Hepatocyte (in vitro differentiated cells): Measurements from ENCODE around the gene WDR70. TPM values are rescaled to one million over a fixed set of nuclear protein-coding genes. Genes with fewer than 3 reads are reported as not detected.

Experiments used
- DNase-seq: peaks from one replicate; pipeline ENCODE4 v3.0.0-alpha.2; 2016; ENCODE audit warnings: low spot score
- H2AFZ ChIP-seq: fragments of 200-600 bp; sonication (generic); 2 replicates; pipeline ENCODE4 v1.6.0; 2016; ENCODE audit warnings: antibody characterized with exemption, mild to moderate bottlenecking
- H3K27ac ChIP-seq: fragments of 200-600 bp; sonication (generic); 2 replicates; pipeline ENCODE4 v1.5.1; 2016; ENCODE audit warnings: mild to moderate bottlenecking
- H3K27me3 ChIP-seq: fragments of 200-600 bp; sonication (generic); 2 replicates; pipeline ENCODE4 v1.6.1; 2016
- H3K36me3 ChIP-seq: fragments of 200-600 bp; sonication (generic); replicated peaks from 2 replicates; pipeline ENCODE4 v1.5.1; 2016; ENCODE audit warnings: low read depth; ENCODE audit not compliant: insufficient read depth
- H3K4me1 ChIP-seq: fragments of 200-600 bp; sonication (generic); 2 replicates; pipeline ENCODE4 v1.5.1; 2016; ENCODE audit warnings: mild to moderate bottlenecking, moderate library complexity; ENCODE audit not compliant: insufficient read depth
- H3K4me2 ChIP-seq: fragments of 200-600 bp; sonication (generic); 2 replicates; pipeline ENCODE4 v1.6.0; 2016
- H3K4me3 ChIP-seq: fragments of 200-600 bp; sonication (generic); 2 replicates; pipeline ENCODE4 v1.5.1; 2016; ENCODE audit warnings: mild to moderate bottlenecking
- H3K79me2 ChIP-seq: fragments of 200-600 bp; sonication (generic); 2 replicates; pipeline ENCODE4 v1.6.0; 2017; ENCODE audit warnings: mild to moderate bottlenecking
- H3K9me2 ChIP-seq: fragments of 200-600 bp; sonication (generic); replicated peaks from 2 replicates; pipeline ENCODE4 v1.6.0; 2017; ENCODE audit warnings: mild to moderate bottlenecking; ENCODE audit not compliant: insufficient read depth
- H3K9me3 ChIP-seq: fragments of 200-600 bp; sonication (generic); 2 replicates; pipeline ENCODE4 v1.5.1; 2016; ENCODE audit warnings: low read depth, mild to moderate bottlenecking
- H4K20me1 ChIP-seq: fragments of 200-600 bp; sonication (generic); 2 replicates; pipeline ENCODE4 v1.6.0; 2016; ENCODE audit warnings: mild to moderate bottlenecking; ENCODE audit not compliant: insufficient read depth, poor library complexity, severe bottlenecking
- EZH2 ChIP-seq: fragments of 200-600 bp; sonication (generic); IDR thresholded peaks from 2 replicates; pipeline ENCODE4 v1.6.1; 2016; ENCODE audit warnings: antibody characterized with exemption, mild to moderate bottlenecking, borderline replicate concordance
- EZH2phosphoT487 ChIP-seq: fragments of 200-600 bp; sonication (generic); IDR thresholded peaks from one replicate; pipeline ENCODE4 v1.6.1; 2018; ENCODE audit warnings: antibody characterized with exemption, mild to moderate bottlenecking, low read depth, moderate library complexity; ENCODE audit not compliant: unreplicated experiment, severe bottlenecking
- WGBS: methylation state at CpG from one replicate; pipeline ENCODE4 v1.1.6; 2016; ENCODE audit warnings: low lambda C conversion rate; ENCODE audit errors: missing lambda C conversion rate; 5-methylcytosine and 5-hydroxymethylcytosine counted together
- polyA plus RNA-seq: library from polyadenylated mRNA; unstranded; fragments of >200 nt; fragmentation: Nextera tagmentation; extraction: Ambion mirVana; gene quantifications from 2 replicates; pipeline ENCODE4 v1.2.1, GENCODE V29; 2016
- total RNA-seq: library from RNA; depleted of rRNA; stranded (reverse); fragments of >200 nt; gene quantifications from 2 replicates; pipeline ENCODE4 v1.2.3, GENCODE V29; 2014
- TF ChIP-seq, protein P1 (sequence below): fragments of 200-600 bp; sonication (generic); IDR thresholded peaks from 2 replicates; pipeline ENCODE4 v1.5.1; 2016; ENCODE audit warnings: antibody characterized with exemption, mild to moderate bottlenecking; ENCODE audit not compliant: poor library complexity

WDR70 gene
- total and polyA plus RNA-seq, 2 experiments from 2014 or later: 22.3 to 37.0 TPM

DNA sequence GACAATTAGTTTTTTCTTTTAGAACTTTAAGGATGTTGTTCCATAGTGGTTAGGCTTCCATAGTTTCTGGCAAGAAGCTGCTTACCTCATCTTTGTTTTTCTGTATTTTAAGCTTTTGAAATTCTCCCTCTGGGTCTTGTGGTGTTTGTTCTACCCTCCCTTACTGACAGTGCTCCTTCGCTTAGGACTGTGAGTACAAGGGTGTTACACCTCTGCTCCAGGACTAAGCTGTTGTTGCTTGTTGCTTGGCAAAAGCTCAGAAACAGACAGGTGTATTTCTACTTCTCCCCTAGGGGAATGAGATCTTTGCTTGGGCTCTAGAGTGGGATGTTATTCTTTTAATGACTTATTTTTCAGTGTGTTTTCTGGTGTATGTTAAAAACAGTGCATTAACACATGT, 225.2 kb downstream of the WDR70 start:
- no peaks in the 10 kb centered on the region for H3K9me2 ChIP-seq
- no peak overlapping the region for H2AFZ ChIP-seq

DNA sequence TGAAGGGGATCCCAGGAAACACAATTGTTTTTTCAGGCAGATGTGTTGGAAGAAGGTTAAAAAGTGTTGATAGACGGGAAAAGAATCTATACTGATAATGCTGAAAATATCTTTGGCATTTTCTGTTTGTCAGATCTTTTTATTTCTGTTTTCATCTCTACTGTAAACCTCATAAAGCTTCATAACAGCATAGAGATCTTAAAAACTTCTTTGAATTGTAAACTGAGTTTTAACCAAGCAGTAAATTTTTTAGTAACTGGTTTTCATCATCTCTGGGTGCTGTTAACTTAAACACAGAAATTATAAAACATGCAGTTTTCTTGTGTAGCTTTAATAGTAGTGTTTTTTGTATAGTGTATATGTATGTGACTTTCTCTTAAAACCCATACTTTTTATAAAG, 227.0 kb downstream of the WDR70 start:
- 80% methylated on average over 1 of the region's 1 CpG for WGBS

More for the DNA sequence above, 225.2 kb downstream of the WDR70 start:
- H3K27me3 ChIP-seq: no peaks in the 10 kb centered on the region
- TF ChIP-seq, protein P1, sequence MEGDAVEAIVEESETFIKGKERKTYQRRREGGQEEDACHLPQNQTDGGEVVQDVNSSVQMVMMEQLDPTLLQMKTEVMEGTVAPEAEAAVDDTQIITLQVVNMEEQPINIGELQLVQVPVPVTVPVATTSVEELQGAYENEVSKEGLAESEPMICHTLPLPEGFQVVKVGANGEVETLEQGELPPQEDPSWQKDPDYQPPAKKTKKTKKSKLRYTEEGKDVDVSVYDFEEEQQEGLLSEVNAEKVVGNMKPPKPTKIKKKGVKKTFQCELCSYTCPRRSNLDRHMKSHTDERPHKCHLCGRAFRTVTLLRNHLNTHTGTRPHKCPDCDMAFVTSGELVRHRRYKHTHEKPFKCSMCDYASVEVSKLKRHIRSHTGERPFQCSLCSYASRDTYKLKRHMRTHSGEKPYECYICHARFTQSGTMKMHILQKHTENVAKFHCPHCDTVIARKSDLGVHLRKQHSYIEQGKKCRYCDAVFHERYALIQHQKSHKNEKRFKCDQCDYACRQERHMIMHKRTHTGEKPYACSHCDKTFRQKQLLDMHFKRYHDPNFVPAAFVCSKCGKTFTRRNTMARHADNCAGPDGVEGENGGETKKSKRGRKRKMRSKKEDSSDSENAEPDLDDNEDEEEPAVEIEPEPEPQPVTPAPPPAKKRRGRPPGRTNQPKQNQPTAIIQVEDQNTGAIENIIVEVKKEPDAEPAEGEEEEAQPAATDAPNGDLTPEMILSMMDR: no peak
- no peak for TF ChIP-seq EZH2phosphoT487
- no peak for TF ChIP-seq EZH2
- H3K9me3 ChIP-seq: peaks cover 10% of the 10 kb centered on the region
- H3K27ac ChIP-seq: no peak overlapping the region
- H3K4me3 ChIP-seq: no peak overlapping the region
- H4K20me1 ChIP-seq: no peaks in the 10 kb centered on the region
- no peaks in the 10 kb centered on the region for H3K36me3 ChIP-seq
- 86% methylated on average over 1 of the region's 1 CpG for WGBS
- DNase-seq: no peak
- no peak overlapping the region for H3K4me2 ChIP-seq
- H3K79me2 ChIP-seq: no peaks in the 10 kb centered on the region
- no peaks in the 10 kb centered on the region for H3K4me1 ChIP-seq

DNA sequence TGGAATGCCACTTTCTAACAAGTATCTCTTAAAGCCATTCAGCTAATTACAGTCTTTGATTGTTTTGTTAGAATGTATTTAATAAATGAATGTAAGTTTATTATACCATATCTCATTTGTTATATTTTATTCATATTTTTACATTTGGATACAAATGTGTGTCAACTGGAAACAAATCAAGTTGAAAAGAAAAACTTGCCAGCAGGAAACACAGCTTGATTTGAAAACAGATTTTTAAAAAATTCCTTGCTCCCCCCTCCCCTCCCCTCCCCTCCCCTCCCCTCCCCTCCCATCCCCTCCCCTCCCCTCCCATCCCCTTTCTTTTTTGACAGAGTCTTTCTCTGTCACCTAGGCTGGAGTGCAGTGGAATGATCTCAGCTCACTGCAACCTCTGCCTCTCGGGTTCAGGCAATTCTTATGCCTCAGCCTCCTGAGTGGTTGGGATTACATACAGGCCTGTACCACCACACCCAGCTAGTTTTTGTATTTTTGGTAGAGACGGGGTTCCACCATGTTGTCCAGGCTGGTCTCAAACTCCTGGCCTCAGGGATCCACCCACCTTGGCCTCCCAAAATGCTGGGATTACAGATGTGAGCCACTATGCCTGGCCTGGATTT, 227.6 kb downstream of the WDR70 start:
- Histone ChIP-seq H3K36me3 (no peaks in the 10 kb centered on the region), H3K4me1 (no peaks in the 10 kb centered on the region), H3K9me3 (no peaks in the 10 kb centered on the region), H4K20me1 (no peaks in the 10 kb centered on the region), H3K4me2 (no peak overlapping the region), H3K9me2 (no peaks in the 10 kb centered on the region), H2AFZ (no peak overlapping the region), H3K27me3 (no peaks in the 10 kb centered on the region), H3K27ac (no peak overlapping the region), H3K4me3 (no peak overlapping the region), H3K79me2 (no peaks in the 10 kb centered on the region)
- DNase-seq: no peak
- 92% methylated on average over 2 of the region's 2 CpGs for whole genome bisulfite sequencing
- TF ChIP-seq, protein P1: no peak
- TF ChIP-seq EZH2 (no peak), EZH2phosphoT487 (no peak)

More for the DNA sequence above, 227.0 kb downstream of the WDR70 start:
- Histone ChIP-seq H3K36me3 (no peaks in the 10 kb centered on the region), H3K27ac (no peak overlapping the region), H2AFZ (no peak overlapping the region), H3K4me1 (no peaks in the 10 kb centered on the region), H3K4me3 (no peak overlapping the region), H3K4me2 (no peak overlapping the region), H3K79me2 (no peaks in the 10 kb centered on the region), H4K20me1 (no peaks in the 10 kb centered on the region), H3K27me3 (no peaks in the 10 kb centered on the region), H3K9me2 (no peaks in the 10 kb centered on the region), H3K9me3 (peaks cover 2% of the 10 kb centered on the region)
- TF ChIP-seq EZH2phosphoT487: no peak
- TF ChIP-seq, protein P1: no peak
- no peak for TF ChIP-seq EZH2
- DNase-seq: no peak
